HG02943 (cell line): ENCODE results near the gene NOD2.

Experiments used
- ATAC-seq: cut with Tn5 transposase; IDR thresholded peaks from one replicate; pipeline ENCODE4 v1.9.1; 2021; ENCODE audit warnings: mild to moderate bottlenecking, low read depth, moderate library complexity; ENCODE audit not compliant: unreplicated experiment

NOD2 gene

GRCh38 chr16:50690177-50690576 lies 3.2 kb upstream of the NOD2 start:
- no peak for ATAC-seq

GRCh38 chr16:50692644-50692998 lies 785 bp upstream of the NOD2 start:
- ATAC-seq: no peak

GRCh38 chr16:50694206-50694605 lies 800 bp downstream of the NOD2 start:
- ATAC-seq: no peak

- ATAC-seq: no peak
Measured at GRCh38 chr16:50695017-50696000, 1.9 kb downstream of the NOD2 start.

- no peak for ATAC-seq
Measured at GRCh38 chr16:50696126-50696525, 2.7 kb downstream of the NOD2 start.

GRCh38 chr16:50696575-50697420 lies 3.4 kb downstream of the NOD2 start:
- peak; percentile 63 for ATAC-seq

GRCh38 chr16:50697421-50697715 lies 4.0 kb downstream of the NOD2 start:
- ATAC-seq: no peak

GRCh38 chr16:50697881-50698767 lies 4.7 kb downstream of the NOD2 start:
- ATAC-seq: no peak

- no peak for ATAC-seq
Measured at GRCh38 chr16:50699326-50700159, 6.1 kb downstream of the NOD2 start.

- no peak for ATAC-seq
Measured at GRCh38 chr16:50702725-50703124, 9.3 kb downstream of the NOD2 start.

- no peak for ATAC-seq
Measured at GRCh38 chr16:50704245-50704644, 10.8 kb downstream of the NOD2 start.

GRCh38 chr16:50705436-50706110 lies 12.2 kb downstream of the NOD2 start:
- ATAC-seq: no peak

GRCh38 chr16:50706250-50706649 lies 12.8 kb downstream of the NOD2 start:
- ATAC-seq: no peak

GRCh38 chr16:50708373-50709060 lies 15.1 kb downstream of the NOD2 start:
- ATAC-seq: no peak

- no peak for ATAC-seq
Measured at GRCh38 chr16:50709061-50709684, 15.8 kb downstream of the NOD2 start.

- ATAC-seq: no peak
Measured at GRCh38 chr16:50709980-50710379, 16.6 kb downstream of the NOD2 start.

GRCh38 chr16:50711040-50711439 lies 17.6 kb downstream of the NOD2 start:
- no peak for ATAC-seq

GRCh38 chr16:50711862-50712559 lies 18.6 kb downstream of the NOD2 start:
- ATAC-seq: no peak
